HepG2 (cell line): ENCODE results near the gene CAPN13. TPM values are rescaled to one million over a fixed set of nuclear protein-coding genes. Genes with fewer than 3 reads are reported as not detected.

Experiments used
- ATM ChIP-seq: fragments of 450-650 bp; IDR thresholded peaks from 2 replicates; pipeline ENCODE4 v1.7.1; 2017; ENCODE audit warnings: mild to moderate bottlenecking, borderline replicate concordance
- FOXA3 ChIP-seq: IDR thresholded peaks from 2 replicates; pipeline ENCODE4 v1.6.1; 2016; ENCODE audit warnings: missing genetic modification reagents, missing compliant biosample characterization
- HMG20B ChIP-seq: conservative IDR thresholded peaks from 2 replicates; pipeline ENCODE4 v1.6.1; 2016; ENCODE audit warnings: missing genetic modification reagents, missing compliant biosample characterization
- HMGXB4 ChIP-seq, 2 experiments: sonication (generic) in 1 of 2; formaldehyde crosslinking in 1 of 2; IDR thresholded peaks; 2 replicates each; pipeline versions ENCODE4 v1.4.0 to v1.6.1; 2018 to 2020; ENCODE audit warnings: missing genetic modification reagents in 2 of 2, borderline replicate concordance in 1 of 2, low read depth in 1 of 2, mild to moderate bottlenecking in 1 of 2, missing biosample characterization in 1 of 2
- MAFF ChIP-seq: IDR thresholded peaks from 2 replicates; pipeline ENCODE4 v1.6.1; 2011; ENCODE audit warnings: low read depth, low read length, improper control_type of control experiment
- MIER2 ChIP-seq: IDR thresholded peaks from 2 replicates; pipeline ENCODE4 v1.6.1; 2016; ENCODE audit warnings: missing biosample characterization, missing genetic modification reagents
- SOX13 ChIP-seq, 3 experiments: fragments of 450-650 bp in 1 of 3; sonication (generic) in 1 of 3; formaldehyde crosslinking in 1 of 3; IDR thresholded peaks in 2 of 3; conservative IDR thresholded peaks in 1 of 3; 2 replicates each; pipeline versions ENCODE4 v1.5.0 to v1.6.1; 2016 to 2020; ENCODE audit warnings: antibody characterized with exemption in 1 of 3, mild to moderate bottlenecking in 1 of 3, missing compliant biosample characterization in 1 of 3, missing genetic modification reagents in 1 of 3, moderate library complexity in 1 of 3
- STAG1 ChIP-seq: sonication (generic); formaldehyde crosslinking; IDR thresholded peaks from 2 replicates; pipeline ENCODE4 v1.4.0; 2020; ENCODE audit warnings: missing genetic modification reagents
- ZNF547 ChIP-seq: sonication (generic); formaldehyde crosslinking; IDR thresholded peaks from 2 replicates; pipeline ENCODE4 v1.5.1; 2020; ENCODE audit warnings: mild to moderate bottlenecking, missing genetic modification reagents
- ZNF574 ChIP-seq: sonication (generic); formaldehyde crosslinking; IDR thresholded peaks from 2 replicates; pipeline ENCODE4 v1.4.0; 2020; ENCODE audit warnings: missing genetic modification reagents
- polyA plus RNA-seq, 8 experiments: library from polyadenylated mRNA; depleted of rRNA in 3 of 8; stranded (reverse) in 7 of 8; unstranded in 1 of 8; fragments of >200 nt; fragmentation: Illumina TruSeq in 4 of 8; extraction: Trizol in 4 of 8; gene quantifications; 2 replicates each; pipeline versions ENCODE4 v1.2.1 to v1.2.3, GENCODE V29; 2011 to 2016; ENCODE audit warnings: low read depth in 4 of 8, missing spikeins in 1 of 8, mixed read lengths in 1 of 8; ENCODE audit not compliant: insufficient read depth in 1 of 8
- total RNA-seq, 5 experiments: library from RNA; depleted of rRNA; stranded (reverse); fragments of >200 nt; fragmentation: Illumina TruSeq; extraction: Trizol; gene quantifications; 2 replicates each; pipeline ENCODE4 v1.2.3, GENCODE V29; 2016; ENCODE audit warnings: low read depth in 1 of 5
- TF ChIP-seq, protein P1 (sequence below): sonication (generic); formaldehyde crosslinking; IDR thresholded peaks from one replicate; pipeline ENCODE4 v1.5.1; 2020; ENCODE audit warnings: mild to moderate bottlenecking, missing genetic modification reagents; ENCODE audit errors: not compliant biosample characterization

CAPN13 gene
- total and polyA plus RNA-seq, 2 of the 13 experiments (the other 11 are each of a cell fraction or from before 2014, with no cell fraction given) = not detected

DNA sequence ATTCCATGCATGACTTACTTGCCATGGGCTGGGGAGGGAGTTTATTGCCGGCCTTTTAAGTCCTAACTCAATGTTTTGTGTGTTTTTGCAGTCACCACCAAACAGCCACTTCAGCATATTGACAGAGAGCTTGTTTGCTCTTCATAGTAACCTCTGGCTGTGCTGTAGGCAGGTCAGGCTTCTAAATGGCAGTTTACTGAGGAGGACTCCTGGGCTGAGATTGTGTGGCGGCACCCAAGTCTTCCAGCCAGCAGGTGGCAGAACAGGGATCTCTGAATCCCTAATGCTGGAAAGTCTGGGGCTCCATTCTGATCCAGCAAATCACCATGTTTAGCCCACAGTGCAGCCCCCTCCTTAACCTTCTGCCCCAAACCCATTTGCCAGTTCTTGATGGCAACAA lies 121.2 kb downstream of the CAPN13 start (continued):
- TF ChIP-seq ZNF547 = no peak
- 0 out of 2 replicates have a peak, but pooled peaks have one; percentile 16 for TF ChIP-seq MIER2
- no peak for TF ChIP-seq ATM
- 0 out of 2 replicates have a peak, but pooled peaks have one; percentile 4 for TF ChIP-seq STAG1 (CRISPR knock-in tag)
- TF ChIP-seq SOX13 (IDR thresholded peaks at IDR 0.05) = no peak
- peak in 1 of 2 experiments; percentile 5; a peak in 1 of 4 replicates for TF ChIP-seq SOX13 (CRISPR knock-in tag; conservative IDR thresholded peaks at IDR 0.05 in 1 of 2, IDR thresholded peaks at IDR 0.05 in 1 of 2)
- TF ChIP-seq HMGXB4 (CRISPR knock-in tag; IDR thresholded peaks at IDR 0.05; ENCODE audit: borderline replicate concordance in 1 of 2, low read depth in 1 of 2) = 0 out of 4 replicates have a peak, but pooled peaks of 1 of the 2 experiments have one; percentile 29
- peak; percentile 56 for TF ChIP-seq FOXA3 (CRISPR knock-in tag)
- 0 out of 2 replicates have a peak, but pooled peaks have one; percentile 28 for TF ChIP-seq HMG20B (CRISPR knock-in tag)
- TF ChIP-seq, protein P1, sequence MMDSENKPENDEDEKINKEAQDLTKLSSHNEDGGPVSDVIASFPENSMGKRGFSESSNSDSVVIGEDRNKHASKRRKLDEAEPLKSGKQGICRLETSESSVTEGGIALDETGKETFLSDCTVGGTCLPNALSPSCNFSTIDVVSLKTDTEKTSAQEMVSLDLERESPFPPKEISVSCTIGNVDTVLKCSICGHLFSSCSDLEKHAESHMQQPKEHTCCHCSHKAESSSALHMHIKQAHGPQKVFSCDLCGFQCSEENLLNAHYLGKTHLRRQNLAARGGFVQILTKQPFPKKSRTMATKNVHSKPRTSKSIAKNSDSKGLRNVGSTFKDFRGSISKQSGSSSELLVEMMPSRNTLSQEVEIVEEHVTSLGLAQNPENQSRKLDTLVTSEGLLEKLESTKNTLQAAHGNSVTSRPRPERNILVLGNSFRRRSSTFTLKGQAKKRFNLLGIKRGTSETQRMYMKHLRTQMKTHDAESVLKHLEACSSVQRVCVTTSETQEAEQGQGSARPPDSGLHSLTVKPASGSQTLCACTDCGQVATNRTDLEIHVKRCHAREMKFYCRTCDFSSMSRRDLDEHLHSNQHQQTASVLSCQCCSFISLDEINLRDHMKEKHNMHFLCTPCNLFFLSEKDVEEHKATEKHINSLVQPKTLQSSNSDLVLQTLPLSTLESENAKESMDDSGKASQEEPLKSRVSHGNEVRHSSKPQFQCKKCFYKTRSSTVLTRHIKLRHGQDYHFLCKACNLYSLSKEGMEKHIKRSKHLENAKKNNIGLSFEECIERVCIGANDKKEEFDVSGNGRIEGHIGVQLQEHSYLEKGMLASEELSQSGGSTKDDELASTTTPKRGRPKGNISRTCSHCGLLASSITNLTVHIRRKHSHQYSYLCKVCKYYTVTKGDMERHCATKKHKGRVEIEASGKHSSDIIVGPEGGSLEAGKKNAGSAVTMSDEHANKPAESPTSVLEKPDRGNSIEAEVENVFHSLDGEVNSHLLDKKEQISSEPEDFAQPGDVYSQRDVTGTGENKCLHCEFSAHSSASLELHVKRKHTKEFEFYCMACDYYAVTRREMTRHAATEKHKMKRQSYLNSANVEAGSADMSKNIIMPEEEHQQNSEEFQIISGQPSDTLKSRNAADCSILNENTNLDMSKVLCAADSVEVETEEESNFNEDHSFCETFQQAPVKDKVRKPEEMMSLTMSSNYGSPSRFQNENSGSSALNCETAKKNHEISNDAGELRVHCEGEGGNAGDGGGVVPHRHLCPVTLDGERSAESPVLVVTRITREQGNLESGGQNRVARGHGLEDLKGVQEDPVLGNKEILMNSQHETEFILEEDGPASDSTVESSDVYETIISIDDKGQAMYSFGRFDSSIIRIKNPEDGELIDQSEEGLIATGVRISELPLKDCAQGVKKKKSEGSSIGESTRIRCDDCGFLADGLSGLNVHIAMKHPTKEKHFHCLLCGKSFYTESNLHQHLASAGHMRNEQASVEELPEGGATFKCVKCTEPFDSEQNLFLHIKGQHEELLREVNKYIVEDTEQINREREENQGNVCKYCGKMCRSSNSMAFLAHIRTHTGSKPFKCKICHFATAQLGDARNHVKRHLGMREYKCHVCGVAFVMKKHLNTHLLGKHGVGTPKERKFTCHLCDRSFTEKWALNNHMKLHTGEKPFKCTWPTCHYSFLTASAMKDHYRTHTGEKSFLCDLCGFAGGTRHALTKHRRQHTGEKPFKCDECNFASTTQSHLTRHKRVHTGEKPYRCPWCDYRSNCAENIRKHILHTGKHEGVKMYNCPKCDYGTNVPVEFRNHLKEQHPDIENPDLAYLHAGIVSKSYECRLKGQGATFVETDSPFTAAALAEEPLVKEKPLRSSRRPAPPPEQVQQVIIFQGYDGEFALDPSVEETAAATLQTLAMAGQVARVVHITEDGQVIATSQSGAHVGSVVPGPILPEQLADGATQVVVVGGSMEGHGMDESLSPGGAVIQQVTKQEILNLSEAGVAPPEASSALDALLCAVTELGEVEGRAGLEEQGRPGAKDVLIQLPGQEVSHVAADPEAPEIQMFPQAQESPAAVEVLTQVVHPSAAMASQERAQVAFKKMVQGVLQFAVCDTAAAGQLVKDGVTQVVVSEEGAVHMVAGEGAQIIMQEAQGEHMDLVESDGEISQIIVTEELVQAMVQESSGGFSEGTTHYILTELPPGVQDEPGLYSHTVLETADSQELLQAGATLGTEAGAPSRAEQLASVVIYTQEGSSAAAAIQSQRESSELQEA (CRISPR knock-in tag) = no peak
- TF ChIP-seq ZNF574 (CRISPR knock-in tag) = peak; percentile 98
- TF ChIP-seq MAFF = peak; percentile 81
- TF ChIP-seq, all 625 proteins: peak for 20
